Lung (tissue), 12 donors: ENCODE data around the gene EPDR1. TPM values are rescaled to one million over a fixed set of nuclear protein-coding genes. Genes with fewer than 3 reads are reported as not detected.
A peak's percentile ranks its signal among the peaks of the same experiment; 100 is the strongest.

Source experiments
- ATAC-seq: fragments of 200-7000 bp; cut with Tn5 transposase; one replicate; pipeline ENCODE4 v1.9.1; 2020; ENCODE audit warnings: moderate number of reproducible peaks; ENCODE audit not compliant: insufficient read depth, low FRiP score
- DNase-seq, 3 donors: peaks; one replicate each; pipeline ENCODE4 v3.0.0-alpha.2; 2013 to 2017
- H3K27ac ChIP-seq, 2 donors: one replicate each; pipeline ENCODE4 v1.5.1; 2013; ENCODE audit warnings: mild to moderate bottlenecking in 2 of 2, moderate library complexity in 2 of 2, control low read depth in 1 of 2, inconsistent platforms in 1 of 2, low read depth in 1 of 2, low read length in 1 of 2
- H3K27me3 ChIP-seq, 3 donors: one replicate each; pipeline ENCODE4 v1.5.1; 2013; ENCODE audit warnings: low read length in 2 of 3; ENCODE audit not compliant: control insufficient read depth in 3 of 3, insufficient read depth in 3 of 3
- H3K36me3 ChIP-seq, 4 donors: one replicate each; pipeline ENCODE4 v1.5.1; 2013; ENCODE audit warnings: low read length in 4 of 4, mild to moderate bottlenecking in 1 of 4, moderate library complexity in 1 of 4; ENCODE audit not compliant: control insufficient read depth in 4 of 4, insufficient read depth in 4 of 4
- H3K4me1 ChIP-seq, 5 donors: one replicate each; pipeline ENCODE4 v1.5.1; 2013; ENCODE audit warnings: low read length in 5 of 5, mild to moderate bottlenecking in 2 of 5, moderate library complexity in 1 of 5; ENCODE audit not compliant: control insufficient read depth in 5 of 5, insufficient read depth in 5 of 5
- H3K4me3 ChIP-seq: one replicate; pipeline ENCODE4 v1.5.1; 2013; ENCODE audit warnings: mild to moderate bottlenecking, control low read depth, moderate library complexity
- H3K9ac ChIP-seq, 2 donors: one replicate each; pipeline ENCODE4 v1.5.1; 2013; ENCODE audit warnings: low read length in 2 of 2, control low read depth in 1 of 2; ENCODE audit not compliant: insufficient read depth in 1 of 2
- H3K9me3 ChIP-seq, 4 donors: one replicate each; pipeline ENCODE4 v1.5.1; 2013; ENCODE audit warnings: low read length in 3 of 4, mild to moderate bottlenecking in 1 of 4, moderate library complexity in 1 of 4; ENCODE audit not compliant: control insufficient read depth in 4 of 4, insufficient read depth in 3 of 4
- CTCF ChIP-seq: IDR thresholded peaks from 2 replicates; pipeline ENCODE4 v1.5.1; 2012; ENCODE audit warnings: mild to moderate bottlenecking; ENCODE audit errors: control extremely low read depth, extremely low read depth
- WGBS, 2 donors: extraction: QIAGEN DNeasy Blood & Tissue Kit; methylation state at CpG; one replicate each; pipeline ENCODE4 v1.1.7; 2013; 5-methylcytosine and 5-hydroxymethylcytosine counted together
- polyA plus RNA-seq, 2 donors: library from polyadenylated mRNA; stranded (reverse); fragments of 200-250 nt; gene quantifications; one replicate each; pipeline ENCODE4 v1.2.1, GENCODE V29; 2013
- total RNA-seq, 2 donors: library from RNA; depleted of rRNA in 1 of 2; stranded (reverse); fragments of >200 nt in 1 of 2; gene quantifications; one replicate each; pipeline ENCODE4 v1.2.1, GENCODE V29; 2014 to 2021
- donor health status: control.
- donor health status: control.
- donor health status: Bipolar disorder and iron deficiency.
- donor health status: healthy.
- donor health status: DM: yes; HTN: yes; CAD: no.

The EPDR1 gene
- total and polyA plus RNA-seq, 4 donors, result 22.5 to 93.2 (median 49.1) TPM

GRCh38 chr7:37918526-37918925 is 1.9 kb upstream of the EPDR1 start:
- no peak for TF ChIP-seq CTCF
- no peak for ATAC-seq
- 55 to 62% methylated on average over 4 of the region's 4 CpGs for WGBS, 2 donors
- peaks cover 0 to 2% (median 0%) of the 10 kb centered on the region in 4 donors for H3K9me3 ChIP-seq
- H3K36me3 ChIP-seq, result no peaks in the 10 kb centered on the region
- peaks cover 0 to 8% (median 2%) of the 10 kb centered on the region in 3 donors for H3K27me3 ChIP-seq
- no peak for DNase-seq
- no peak overlapping the region for H3K4me3 ChIP-seq
- H3K27ac ChIP-seq, result no peak overlapping the region
- peaks cover 0 to 36% (median 5%) of the 10 kb centered on the region in 5 donors for H3K4me1 ChIP-seq
- H3K9ac ChIP-seq, result no peak overlapping the region

GRCh38 chr7:37920849-37921805 is 687 bp downstream of the EPDR1 start:
- peaks cover 0 to 8% (median 3%) of the 10 kb centered on the region in 4 donors for H3K9me3 ChIP-seq
- peak overlapping the region; percentile 66 for H3K4me3 ChIP-seq
- DNase-seq (peak; percentile 49 to 73 (median 72)), ATAC-seq (peak; percentile 59)
- 1% methylated on average over 60 to 63 of the region's 63 CpGs for WGBS, 2 donors
- peaks cover 0 to 28% (median 5%) of the 10 kb centered on the region in 5 donors for H3K4me1 ChIP-seq
- no peak for TF ChIP-seq CTCF
- H3K9ac ChIP-seq, result peak overlapping the region; percentile 0 to 17
- peaks cover 0 to 6% (median 2%) of the 10 kb centered on the region in 3 donors for H3K27me3 ChIP-seq
- H3K27ac ChIP-seq, result peak overlapping the region; percentile 86 to 93
- H3K36me3 ChIP-seq, result peaks cover 0 to 4% (median under 1%) of the 10 kb centered on the region in 4 donors

DNA sequence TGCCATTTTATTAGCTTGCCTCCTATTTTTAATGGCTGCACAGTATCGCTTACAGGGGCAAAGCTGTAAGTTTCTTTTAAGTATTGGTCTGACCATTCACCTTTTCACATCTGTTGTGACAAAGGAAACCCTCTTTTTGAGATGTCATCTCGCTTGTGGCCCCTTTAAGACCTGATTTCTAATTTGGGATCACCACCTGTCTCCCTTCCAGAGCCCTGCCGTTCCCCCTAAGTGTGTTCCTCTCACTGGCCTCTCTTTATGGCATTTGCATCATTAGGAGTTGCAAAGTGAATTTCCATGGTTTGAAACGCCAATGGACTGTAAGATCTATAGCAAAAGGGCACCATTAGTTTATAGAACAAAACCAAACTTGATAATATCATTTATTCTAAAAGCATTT is 1.4 kb downstream of the EPDR1 start:
- ATAC-seq (no peak), DNase-seq (no peak)
- Histone ChIP-seq H3K27ac (no peak overlapping the region), H3K9ac (no peak overlapping the region), H3K27me3 (peaks cover 0 to 2% (median 2%) of the 10 kb centered on the region in 3 donors), H3K4me1 (peaks cover 0 to 20% (median 5%) of the 10 kb centered on the region in 5 donors), H3K36me3 (peaks cover 0 to 4% (median under 1%) of the 10 kb centered on the region in 4 donors), H3K9me3 (peaks cover 0 to 8% (median 2%) of the 10 kb centered on the region in 4 donors), H3K4me3 (no peak overlapping the region)
- 54 to 69% methylated on average over 4 of the region's 4 CpGs for WGBS, 2 donors
- no peak for TF ChIP-seq CTCF
